A673 (cell line): ENCODE measurements around the gene IQGAP2. TPM values are rescaled to one million over a fixed set of nuclear protein-coding genes. Genes with fewer than 3 reads are reported as not detected.

ENCODE experiments used
- BruUV-seq: library from RNA; stranded (reverse); fragments of 400-500 nt; replicated peaks from 2 replicates; lab custom pipeline; 2021; lab: Mats Ljungman, UMichigan
- CTCF ChIA-PET: fragments of 300-600 bp; sonication (Branson Sonifier 250); formaldehyde crosslinking; loops from one replicate; lab custom pipeline; 2022; ENCODE audit warnings: antibody characterized with exemption; lab: Charles Lee
- POLR2A ChIA-PET: fragments of 300-600 bp; sonication (Branson Sonifier 250); formaldehyde crosslinking; loops from one replicate; lab custom pipeline; 2022; ENCODE audit warnings: antibody characterized with exemption; ENCODE audit not compliant: low non-redundant PET; lab: Charles Lee
- DNase-seq: peaks from one replicate; pipeline ENCODE4 v3.0.0-alpha.2; 2015; ENCODE audit warnings: low spot score
- H3K27ac ChIP-seq: fragments of 200-600 bp; sonication (generic); 2 replicates; pipeline ENCODE4 v1.5.1; 2016; ENCODE audit warnings: mixed run types, low read depth, mild to moderate bottlenecking, mixed read lengths, antibody characterized with exemption, low read length; ENCODE audit not compliant: poor library complexity, severe bottlenecking
- H3K27me3 ChIP-seq: fragments of 200-600 bp; sonication (generic); replicated peaks from 2 replicates; pipeline ENCODE4 v1.6.1; 2017; ENCODE audit warnings: mixed run types, low read depth, mild to moderate bottlenecking, mixed read lengths, antibody characterized with exemption, low read length; ENCODE audit not compliant: insufficient read depth, poor library complexity
- H3K36me3 ChIP-seq: fragments of 200-600 bp; sonication (generic); 2 replicates; pipeline ENCODE4 v1.6.1; 2016; ENCODE audit warnings: mixed run types, mild to moderate bottlenecking, mixed read lengths, antibody characterized with exemption, low read length; ENCODE audit not compliant: insufficient read depth, poor library complexity, severe bottlenecking
- H3K4me1 ChIP-seq: fragments of 200-600 bp; sonication (generic); 2 replicates; pipeline ENCODE4 v1.6.1; 2017; ENCODE audit warnings: mixed run types, mild to moderate bottlenecking, mixed read lengths, antibody characterized with exemption, low read length; ENCODE audit not compliant: insufficient read depth, poor library complexity, severe bottlenecking
- H3K4me3 ChIP-seq: fragments of 200-600 bp; sonication (generic); 2 replicates; pipeline ENCODE4 v1.5.1; 2016; ENCODE audit warnings: low read depth, mixed run types, mild to moderate bottlenecking, mixed read lengths, low read length; ENCODE audit not compliant: poor library complexity, severe bottlenecking
- H3K9me3 ChIP-seq: fragments of 200-600 bp; sonication (generic); 2 replicates; pipeline ENCODE4 v1.6.1; 2016; ENCODE audit warnings: mixed run types, low read depth, mild to moderate bottlenecking, mixed read lengths, antibody characterized with exemption, low read length; ENCODE audit not compliant: poor library complexity, severe bottlenecking
- EZH2 ChIP-seq: fragments of 200-600 bp; sonication (generic); IDR thresholded peaks from 2 replicates; pipeline ENCODE4 v1.6.1; 2017; ENCODE audit warnings: borderline replicate concordance, low read depth, mild to moderate bottlenecking, mixed read lengths, antibody characterized with exemption, low read length; ENCODE audit not compliant: poor library complexity, severe bottlenecking
- intact Hi-C: fragments of 100-400 bp; cut with micrococcal nuclease; formaldehyde crosslinking; loops from one replicate; pipeline ENCODE4 v1.10.0; 2022; ENCODE audit not compliant: unreplicated experiment
- total RNA-seq: library from RNA; stranded (reverse); gene quantifications from 2 replicates; pipeline ENCODE4 v1.2.3, GENCODE V29; 2021
- TF ChIP-seq, protein P1 (sequence below): fragments of 300-800, 200-600 bp; sonication (generic); conservative IDR thresholded peaks from 2 replicates; pipeline ENCODE4 v1.5.1; 2017; ENCODE audit warnings: low read depth, mild to moderate bottlenecking, antibody characterized with exemption, low read length, moderate library complexity, mixed read lengths

IQGAP2 gene
- total RNA-seq, 1 experiment from 2014 or later, result 26.8 TPM

DNA sequence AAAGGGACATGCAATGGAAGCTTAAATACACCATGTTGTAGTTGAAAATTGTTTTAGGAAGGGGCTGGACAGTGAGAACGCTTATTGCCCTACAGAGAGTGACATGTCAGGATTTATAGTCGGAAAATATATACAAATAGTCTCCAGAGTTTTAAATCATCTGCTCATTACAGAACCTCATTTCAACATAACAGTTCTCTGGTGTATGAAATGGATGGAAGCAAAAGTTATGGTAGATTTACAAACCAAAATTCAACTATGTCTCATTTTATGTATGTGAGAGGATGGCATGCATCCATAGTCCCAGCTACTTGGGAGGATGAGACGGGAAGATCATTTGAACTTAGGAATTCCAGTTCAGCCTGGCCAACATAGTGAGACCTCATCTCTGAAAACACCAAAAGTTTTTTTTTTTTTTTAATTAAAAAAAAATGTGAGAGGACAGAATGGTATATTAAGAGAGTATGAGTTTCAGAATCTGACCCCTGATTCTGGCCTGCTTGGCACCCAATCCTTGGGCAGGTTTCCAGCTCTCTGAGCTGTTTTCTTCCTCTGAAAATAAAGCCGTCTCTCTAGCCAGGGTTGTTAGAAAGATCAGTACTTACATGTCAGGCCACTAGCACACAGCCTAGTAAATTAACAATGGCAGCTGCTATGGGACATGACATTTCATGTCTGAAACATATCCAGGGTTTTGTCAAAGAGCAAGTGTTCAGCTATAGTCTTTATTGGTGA lies 40.1 kb downstream of the IQGAP2 start:
- CTCF ChIA-PET, result no interaction called here
- Histone ChIP-seq H3K9me3 (peaks cover 4% of the 10 kb centered on the region), H3K27me3 (no peaks in the 10 kb centered on the region), H3K4me3 (no peak overlapping the region), H3K4me1 (no peaks in the 10 kb centered on the region), H3K36me3 (no peaks in the 10 kb centered on the region), H3K27ac (no peak overlapping the region)
- BruUV-seq, result no TSS peak
- no peak for DNase-seq
- intact Hi-C loops, result no loop called here
- POLR2A ChIA-PET, result no interaction called here
- no peak for TF ChIP-seq EZH2
- TF ChIP-seq, protein P1, sequence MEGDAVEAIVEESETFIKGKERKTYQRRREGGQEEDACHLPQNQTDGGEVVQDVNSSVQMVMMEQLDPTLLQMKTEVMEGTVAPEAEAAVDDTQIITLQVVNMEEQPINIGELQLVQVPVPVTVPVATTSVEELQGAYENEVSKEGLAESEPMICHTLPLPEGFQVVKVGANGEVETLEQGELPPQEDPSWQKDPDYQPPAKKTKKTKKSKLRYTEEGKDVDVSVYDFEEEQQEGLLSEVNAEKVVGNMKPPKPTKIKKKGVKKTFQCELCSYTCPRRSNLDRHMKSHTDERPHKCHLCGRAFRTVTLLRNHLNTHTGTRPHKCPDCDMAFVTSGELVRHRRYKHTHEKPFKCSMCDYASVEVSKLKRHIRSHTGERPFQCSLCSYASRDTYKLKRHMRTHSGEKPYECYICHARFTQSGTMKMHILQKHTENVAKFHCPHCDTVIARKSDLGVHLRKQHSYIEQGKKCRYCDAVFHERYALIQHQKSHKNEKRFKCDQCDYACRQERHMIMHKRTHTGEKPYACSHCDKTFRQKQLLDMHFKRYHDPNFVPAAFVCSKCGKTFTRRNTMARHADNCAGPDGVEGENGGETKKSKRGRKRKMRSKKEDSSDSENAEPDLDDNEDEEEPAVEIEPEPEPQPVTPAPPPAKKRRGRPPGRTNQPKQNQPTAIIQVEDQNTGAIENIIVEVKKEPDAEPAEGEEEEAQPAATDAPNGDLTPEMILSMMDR, result no peak

DNA sequence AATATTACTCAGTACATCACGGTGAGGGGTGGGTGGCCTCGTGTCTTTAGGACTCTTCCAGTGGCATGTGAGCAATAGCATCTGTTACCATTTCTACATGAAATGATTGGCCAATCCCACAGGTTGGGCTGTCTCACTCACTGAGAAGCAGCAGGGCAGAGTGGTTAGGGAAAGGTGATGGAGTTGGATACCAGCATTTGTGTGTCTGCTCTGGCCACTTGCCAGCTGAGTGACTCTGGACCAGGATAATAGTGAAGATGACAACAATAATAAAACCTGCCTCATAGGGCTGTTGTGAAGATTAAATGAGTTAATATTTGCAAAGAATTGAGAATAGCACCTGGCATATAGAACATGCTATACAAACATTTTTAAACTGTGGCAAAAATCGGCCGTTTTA lies 42.0 kb downstream of the IQGAP2 start:
- BruUV-seq, result no TSS peak
- intact Hi-C loops, result no loop called here
- Histone ChIP-seq H3K9me3 (no peaks in the 10 kb centered on the region), H3K27me3 (no peaks in the 10 kb centered on the region), H3K4me1 (peaks cover 2% of the 10 kb centered on the region), H3K36me3 (no peaks in the 10 kb centered on the region), H3K4me3 (no peak overlapping the region), H3K27ac (no peak overlapping the region)
- ChIA-PET POLR2A (no interaction called here), CTCF (no interaction called here)
- no peak for TF ChIP-seq EZH2
- TF ChIP-seq, protein P1, result no peak
- DNase-seq, result no peak

DNA sequence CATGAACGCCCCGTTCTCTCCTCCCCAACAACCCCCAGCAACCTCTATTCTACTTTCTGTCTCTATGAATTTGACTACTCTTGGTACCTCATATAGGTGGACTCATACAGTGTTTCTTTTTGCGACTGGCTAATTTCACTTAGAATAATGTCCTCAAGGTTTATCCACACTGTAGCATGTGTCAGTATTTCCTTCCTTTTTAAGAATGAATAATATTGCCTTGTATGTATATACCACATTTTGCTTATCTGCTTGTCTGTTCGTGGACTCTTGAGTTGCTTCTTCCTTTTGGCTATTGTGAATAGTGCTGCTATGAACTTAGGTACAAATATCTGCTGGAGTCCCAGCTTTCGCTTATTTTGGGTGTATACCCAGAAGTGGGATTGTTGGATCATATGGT lies 42.7 kb downstream of the IQGAP2 start:
- intact Hi-C loops, result no loop called here
- CTCF ChIA-PET, result no interaction called here
- Histone ChIP-seq H3K27ac (no peak overlapping the region), H3K36me3 (no peaks in the 10 kb centered on the region), H3K4me3 (no peak overlapping the region), H3K27me3 (no peaks in the 10 kb centered on the region), H3K4me1 (peaks cover 6% of the 10 kb centered on the region), H3K9me3 (no peaks in the 10 kb centered on the region)
- POLR2A ChIA-PET, result no interaction called here
- BruUV-seq, result no TSS peak
- no peak for TF ChIP-seq EZH2
- TF ChIP-seq, protein P1, result no peak
- no peak for DNase-seq
